DMS53 treated with DMSO at 0.1 percent for 48 hours (cell line): ENCODE results near the gene TBC1D20.

Source experiments
- DNase-seq: peaks from one replicate; lab custom pipeline; 2025; ENCODE audit not compliant: unreplicated experiment; lab: John Stamatoyannopoulos, UW

Gene TBC1D20

DNA sequence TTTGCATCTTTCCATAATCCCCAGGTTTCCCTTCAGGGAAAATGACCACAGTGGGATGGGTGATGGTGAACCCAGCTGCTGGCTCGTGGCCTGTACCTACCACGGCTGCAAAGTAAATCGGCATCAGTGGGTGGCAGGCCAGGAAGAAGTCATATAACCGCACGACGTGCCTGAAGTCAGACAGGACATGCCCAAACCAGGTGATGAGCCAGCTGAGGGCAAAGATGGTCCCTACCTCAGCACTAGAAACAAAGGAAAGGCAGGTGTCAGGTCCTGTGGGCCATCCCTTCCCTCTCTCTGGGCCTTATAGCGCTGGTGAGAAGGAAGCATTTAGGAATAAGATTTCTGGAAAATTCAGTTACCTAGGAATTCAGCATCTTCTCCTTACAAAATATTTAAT lies 22.2 kb downstream of the TBC1D20 start:
- no peak for DNase-seq

DNA sequence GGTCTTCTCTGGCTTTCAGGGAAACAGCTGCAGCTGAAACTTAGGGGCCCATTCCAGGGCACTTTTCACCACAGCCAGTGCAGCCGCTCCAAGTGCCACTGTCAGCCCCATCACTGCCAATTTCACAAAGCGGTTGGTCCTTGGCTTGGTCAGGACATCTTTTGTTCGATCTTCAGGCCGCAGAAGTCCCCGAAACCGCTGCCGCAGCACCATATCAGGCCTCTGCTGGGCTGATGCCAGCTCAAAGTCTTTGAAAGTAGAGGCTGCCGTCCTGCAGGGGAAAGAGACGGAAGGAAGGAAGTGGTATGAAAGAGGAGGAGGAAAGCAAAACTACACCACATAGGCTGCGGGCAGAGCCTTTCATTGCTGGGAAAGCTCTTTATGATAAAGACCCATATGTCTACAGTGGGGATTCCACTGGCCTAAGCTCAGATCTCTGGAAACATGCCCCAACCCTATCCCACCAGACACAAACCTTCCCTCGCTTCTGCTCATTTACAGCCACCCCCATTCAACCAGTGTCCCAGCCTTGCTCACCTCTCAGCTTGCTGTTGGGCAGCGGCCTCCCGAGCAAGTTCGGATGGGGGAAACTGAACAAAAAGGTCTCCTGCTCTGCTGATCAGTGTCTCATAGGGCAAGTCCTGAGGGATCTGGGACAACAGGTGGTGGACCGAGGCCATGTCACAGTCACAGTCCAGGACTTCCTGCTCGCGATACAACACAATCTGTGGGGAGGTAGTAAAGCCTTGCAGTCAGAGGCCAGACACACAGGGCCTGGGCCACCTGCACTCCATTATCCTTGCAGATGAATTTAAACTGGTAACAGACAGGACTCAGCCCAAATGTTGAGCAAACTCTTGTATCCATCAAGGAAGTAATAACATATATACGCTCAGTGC lies 23.5 kb downstream of the TBC1D20 start:
- no peak for DNase-seq

- DNase-seq: no peak
Observed at GRCh38 chr20:437787-438486, 24.4 kb downstream of the TBC1D20 start.

DNA sequence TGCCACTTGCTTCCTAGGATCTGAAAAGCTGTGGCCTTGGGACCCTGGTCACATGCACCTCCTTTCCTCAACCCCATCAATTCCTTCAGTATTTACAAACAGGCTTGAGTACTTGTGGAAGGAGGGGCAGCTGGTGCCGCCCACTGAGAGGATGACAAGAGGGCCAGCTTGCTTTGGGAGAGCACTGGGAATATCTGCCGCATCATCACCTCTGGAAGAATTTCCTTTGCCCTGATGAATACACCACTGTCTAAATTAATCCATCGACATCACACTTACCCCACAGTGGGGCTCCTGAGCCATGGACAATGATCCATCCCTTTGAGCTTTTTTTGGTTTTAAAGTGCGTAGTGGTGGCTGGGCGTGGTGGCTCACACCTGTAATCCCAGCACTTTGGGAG lies 25.9 kb downstream of the TBC1D20 start:
- no peak for DNase-seq

DNA sequence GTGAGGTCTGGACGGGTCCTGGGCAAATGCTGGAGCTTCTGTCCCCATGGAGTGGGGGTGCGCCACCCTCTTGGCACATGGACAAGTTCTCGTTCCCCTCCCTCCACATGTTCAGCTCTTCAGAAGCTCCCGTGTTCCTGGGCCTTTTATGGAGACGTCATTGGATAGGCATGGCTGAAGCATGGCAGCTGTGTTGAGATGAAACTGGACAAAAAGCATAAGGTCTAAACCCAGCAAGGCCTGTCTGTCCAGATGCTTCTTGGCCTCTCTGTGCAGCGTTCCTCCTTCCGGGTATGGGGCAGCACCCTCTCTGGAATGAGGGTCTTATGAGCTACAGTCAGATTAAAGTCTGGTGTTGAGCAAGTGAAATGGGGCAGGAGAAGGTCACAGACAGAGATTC lies 26.8 kb downstream of the TBC1D20 start:
- DNase-seq: no peak

DNA sequence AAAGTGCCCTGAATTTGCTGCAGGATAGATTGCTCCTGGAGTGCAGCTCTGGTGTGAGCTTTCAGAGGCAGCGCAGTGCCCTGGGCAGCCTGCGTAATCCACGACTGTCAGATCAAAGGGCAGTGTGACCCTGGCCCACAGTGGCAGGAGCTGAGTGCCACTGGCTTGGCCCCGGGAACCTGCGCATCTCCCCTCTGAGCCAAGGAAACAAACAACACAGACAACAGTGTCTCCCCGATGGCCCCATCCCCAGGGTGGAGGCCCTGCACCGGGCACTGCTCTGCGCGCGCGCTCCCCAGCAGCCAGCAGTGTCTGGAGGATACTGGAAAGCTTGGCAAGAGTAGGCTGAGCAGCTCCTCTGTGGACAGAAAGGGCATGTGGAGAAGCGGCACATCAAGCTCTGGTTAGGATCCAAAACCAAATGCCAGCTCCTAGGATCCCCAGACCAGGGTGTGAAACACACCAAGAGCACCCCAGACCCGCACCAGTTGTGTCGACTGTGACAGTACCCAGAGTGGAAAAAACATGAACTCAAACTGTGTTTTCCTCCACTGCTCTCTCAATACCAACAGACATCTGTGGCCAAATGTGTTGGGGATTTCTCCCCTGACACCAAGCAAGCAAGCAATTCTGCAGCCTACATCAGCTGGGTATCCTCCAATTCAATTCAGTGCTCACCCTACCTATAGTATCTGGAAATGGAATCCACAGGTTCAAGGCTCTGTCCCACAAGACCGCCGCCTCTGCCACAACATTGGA lies 27.5 kb downstream of the TBC1D20 start:
- DNase-seq: no peak

DNA sequence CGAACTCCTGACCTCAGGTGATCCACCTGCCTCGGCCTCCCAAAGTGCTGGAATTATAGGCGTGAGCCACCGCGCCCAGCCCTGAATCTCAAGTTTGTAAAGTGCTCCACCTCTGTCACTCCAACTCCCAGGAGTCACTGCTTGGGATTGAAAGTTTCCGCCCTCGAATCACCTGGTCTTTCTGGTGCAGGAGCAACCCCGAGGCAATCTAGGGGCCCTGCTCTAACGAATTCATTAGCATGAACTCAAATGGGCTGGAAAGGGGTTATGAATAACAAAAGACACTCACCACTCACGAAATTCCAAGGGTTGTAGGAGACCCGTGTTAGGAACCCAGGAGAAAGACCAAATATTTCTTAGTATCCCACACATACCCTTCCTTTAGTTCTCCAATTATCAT lies 28.1 kb downstream of the TBC1D20 start:
- no peak for DNase-seq

DNA sequence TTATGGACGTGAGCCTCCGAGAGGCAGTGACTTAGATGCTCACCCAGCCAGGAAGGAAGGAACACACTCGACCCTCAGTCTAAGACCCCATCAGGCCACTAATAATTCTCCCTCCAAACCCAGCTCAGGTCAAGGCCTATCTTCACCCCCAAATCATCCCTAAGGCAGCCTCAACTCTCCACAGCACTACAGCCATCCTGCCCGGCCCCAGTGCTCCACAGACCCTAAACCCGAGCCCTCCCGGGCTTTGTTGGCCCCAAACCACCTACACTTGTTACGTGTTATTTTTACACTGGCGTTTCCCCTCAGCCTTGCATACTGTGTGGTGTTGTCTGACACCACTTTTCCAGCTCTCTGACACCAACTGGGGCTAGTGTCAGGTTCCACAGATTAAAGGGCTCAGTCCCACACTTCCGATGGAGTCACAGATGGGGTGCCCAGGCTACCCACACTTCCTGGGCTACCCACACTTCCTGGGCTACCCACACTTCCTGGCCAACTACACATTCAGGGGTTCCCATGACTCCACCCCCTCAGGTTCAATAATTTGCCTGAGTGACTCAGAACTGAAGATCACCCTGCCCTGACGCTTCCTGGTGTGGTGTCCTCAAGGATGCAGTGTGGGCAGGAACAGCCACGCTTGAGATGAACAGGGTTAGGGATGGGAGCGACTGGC lies 28.9 kb downstream of the TBC1D20 start:
- no peak for DNase-seq

DNA sequence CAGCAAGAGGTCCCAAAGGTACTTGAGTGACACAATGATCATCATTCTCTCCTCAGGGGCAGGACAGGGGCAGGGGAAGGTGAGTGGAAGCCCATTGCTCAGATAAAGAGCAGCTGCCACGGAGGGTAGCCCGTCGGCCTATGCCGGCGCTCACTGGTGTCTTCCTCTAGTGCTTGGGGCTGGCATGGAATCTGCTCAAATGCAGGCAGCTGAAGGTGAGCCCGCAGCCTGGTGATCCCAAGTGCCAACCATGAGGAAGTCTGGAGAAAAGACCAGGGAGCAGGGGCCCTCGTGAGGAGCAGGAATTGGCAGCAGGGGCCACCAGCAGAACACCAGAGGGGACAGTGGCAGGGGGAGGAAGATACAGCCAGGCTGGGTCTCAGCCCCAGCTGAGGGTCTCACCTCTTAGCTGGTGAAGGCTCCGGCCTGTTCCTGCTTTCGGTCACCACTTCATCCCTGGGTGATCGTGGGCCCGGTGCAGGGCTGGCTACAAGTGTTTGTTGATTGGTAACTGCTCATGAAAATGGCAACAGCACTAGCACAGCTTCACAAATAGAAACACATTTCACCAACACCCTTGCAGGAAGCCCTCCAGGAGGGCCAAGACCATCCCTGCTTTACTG lies 29.5 kb downstream of the TBC1D20 start:
- no peak for DNase-seq

DNA sequence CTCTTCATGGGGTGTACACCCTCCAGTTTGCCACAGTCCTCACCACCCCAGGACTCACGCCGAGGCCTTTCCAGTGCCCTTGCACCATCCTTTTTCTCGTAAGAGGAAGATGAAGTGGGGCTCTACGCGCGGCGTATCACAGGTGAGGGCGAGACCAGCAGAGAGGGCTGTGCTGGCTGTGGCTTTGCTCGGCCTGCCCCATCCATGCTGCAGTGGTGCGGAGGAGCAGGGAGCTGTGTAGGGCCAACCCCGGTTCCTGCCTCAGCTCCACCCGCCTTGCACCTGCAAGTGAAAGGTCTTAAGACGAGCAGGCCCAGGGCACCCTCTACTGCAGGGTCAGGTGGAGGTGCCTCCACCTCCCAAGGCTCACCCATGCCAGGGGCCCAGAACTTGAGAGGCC lies 30.1 kb downstream of the TBC1D20 start:
- no peak for DNase-seq

DNA sequence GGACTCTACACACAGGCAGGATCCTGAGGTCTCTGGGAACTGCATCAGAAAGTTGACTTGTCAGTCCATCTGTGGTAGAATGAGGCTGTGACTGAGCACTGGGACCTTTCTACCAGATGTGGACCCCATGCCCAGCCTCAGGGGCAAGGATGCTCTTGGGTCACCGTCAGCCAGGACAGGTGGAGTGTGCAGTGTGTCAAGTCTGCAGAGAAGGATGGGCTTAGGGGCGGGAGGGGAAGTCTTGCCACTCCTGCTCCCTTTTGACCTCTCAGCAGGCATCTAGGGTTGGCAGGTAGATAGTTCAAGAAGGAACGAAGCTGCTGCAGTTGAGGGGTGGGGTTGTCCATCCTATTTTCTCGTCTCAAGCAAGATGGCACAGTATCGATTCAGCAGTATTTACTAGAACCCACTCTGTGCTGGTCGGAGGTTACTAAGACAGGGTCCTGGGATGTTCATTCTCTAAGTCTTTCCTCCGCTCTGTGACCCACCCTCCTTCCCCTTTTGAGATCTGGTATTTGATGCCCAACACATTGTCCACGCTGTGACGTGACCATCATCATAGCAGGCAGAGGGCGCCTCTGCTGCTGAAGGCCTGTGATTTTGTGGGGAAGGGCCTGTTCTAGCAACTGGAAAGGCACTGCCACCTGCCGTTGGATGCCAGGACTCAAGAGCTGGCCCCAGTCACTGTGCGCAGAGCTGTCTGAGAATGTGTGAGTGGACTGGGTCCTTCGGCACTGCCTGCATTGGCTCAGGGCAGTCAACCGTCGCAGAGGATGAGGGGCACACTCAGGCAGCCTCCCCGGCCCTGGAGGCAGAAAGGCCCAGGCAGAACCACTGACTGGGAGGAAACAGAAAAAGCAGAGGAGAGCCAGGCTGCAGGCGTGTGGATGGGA lies 31.1 kb downstream of the TBC1D20 start:
- peak; percentile 79 for DNase-seq

DNA sequence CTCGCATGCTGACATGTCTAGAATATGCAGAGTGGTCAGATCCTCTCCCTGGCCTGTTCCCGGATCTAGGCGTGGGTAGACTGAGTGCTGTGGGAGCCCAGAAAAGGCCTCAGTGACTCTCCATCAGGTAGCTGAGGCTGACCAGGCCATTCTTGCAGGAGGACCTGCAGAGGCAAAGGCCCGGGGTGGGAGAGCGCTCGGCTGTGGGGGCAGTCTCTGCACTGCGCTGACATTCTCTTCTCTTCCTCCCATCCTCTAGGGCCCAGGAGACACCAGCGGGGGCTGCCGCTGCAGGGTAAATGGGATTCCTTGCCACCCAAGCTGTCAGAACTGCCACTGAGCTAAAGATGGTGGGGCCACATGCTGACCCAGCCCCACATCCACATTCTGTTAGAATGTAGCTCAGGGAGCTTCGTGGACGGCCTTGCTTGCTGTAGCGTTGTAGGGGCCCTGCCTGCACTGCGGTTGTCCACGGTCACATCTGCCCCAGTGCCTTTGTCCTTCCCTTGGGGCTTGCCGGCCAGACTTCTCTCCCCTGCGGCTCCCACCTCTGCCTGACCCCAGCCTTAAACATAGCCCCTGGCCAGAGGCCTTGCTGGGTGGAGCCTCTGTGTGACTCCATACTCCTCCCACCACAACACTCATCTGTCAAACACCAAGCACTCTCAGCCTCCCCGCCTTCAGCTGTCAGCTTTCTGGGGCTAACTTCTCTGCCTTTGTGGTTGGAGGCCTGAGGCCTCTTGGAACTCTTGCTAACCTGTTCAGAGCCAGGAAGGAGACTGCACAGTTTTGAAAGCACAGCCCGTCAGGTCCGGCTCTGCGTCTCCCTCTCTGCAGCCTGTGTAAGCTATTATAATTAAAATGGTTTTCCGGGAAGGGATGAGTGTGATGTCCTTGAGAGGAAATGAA lies 32.0 kb downstream of the TBC1D20 start:
- DNase-seq: no peak

DNA sequence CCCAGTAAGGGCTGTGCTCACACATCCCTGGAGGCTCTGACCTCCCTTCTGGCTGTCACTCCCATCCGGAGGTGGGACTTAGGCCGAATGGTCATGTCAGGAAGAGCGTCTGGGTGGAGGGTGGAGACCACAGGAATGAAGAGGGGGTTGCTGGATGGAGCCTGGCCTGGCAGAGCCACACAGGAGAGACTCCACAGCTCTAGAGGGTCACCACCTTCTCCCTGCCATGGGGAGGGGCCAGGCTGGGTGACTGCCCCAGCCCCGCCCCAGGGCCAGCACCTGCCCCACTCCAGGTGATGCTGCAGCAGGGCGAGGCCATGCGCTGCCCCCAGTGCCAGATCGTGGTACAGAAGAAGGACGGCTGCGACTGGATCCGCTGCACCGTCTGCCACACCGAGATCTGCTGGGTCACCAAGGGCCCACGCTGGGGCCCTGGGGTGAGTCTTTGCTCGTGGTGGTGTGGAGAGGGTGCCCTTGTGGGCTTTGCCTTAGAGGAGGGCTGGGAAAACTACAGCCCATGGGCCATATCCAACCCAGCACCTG lies 33.6 kb downstream of the TBC1D20 start:
- no peak for DNase-seq

DNA sequence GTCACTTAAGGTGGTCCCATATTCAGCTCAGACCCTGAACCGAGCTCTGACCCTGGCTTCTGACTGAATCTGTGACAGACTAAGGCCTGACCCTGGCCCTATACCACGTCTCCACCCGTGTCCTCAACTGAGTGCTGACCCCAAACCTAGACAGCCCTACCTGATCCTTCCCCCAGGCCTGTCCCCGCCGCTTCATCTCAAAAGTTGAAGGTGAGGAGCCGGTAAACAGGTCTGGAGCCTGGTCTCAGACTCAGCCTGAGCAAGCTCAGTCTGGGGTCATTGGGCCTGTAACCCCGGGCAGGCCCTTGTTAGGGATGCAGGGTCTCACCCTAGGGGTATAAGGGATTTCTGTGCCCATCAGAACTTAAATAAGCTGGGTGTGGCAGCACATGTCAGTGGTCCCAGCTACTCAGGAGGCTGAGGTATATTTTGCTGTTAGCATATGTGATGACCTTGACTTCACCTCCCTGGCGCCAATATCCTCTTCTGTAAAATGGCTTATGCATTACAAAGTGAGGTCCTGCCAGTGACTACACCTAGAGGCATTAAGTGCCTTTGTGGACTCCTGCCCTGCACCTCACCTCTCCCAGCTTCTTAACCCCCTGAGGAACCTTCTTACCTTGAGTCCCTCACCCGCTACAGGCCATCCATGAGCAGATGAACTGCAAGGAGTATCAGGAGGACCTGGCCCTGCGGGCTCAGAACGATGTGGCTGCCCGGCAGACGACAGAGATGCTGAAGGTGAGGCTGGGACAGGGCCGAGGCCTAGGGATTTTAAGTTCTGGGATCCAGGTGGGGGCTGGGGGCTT lies 34.3 kb downstream of the TBC1D20 start:
- DNase-seq: no peak

- no peak for DNase-seq
Observed at GRCh38 chr20:427401-427800, 34.9 kb downstream of the TBC1D20 start.

- no peak for DNase-seq
Observed at GRCh38 chr20:426566-426965, 35.8 kb downstream of the TBC1D20 start.

GRCh38 chr20:421685-422250 lies 40.6 kb downstream of the TBC1D20 start:
- DNase-seq: no peak
